ENCODE data around the gene USP17L12.
"Not testable (repeated sequence)": the region's sequence is repeated elsewhere in the genome, so short reads cannot be mapped to it uniquely, and the experiment has no call there.

The USP17L12 gene, protein sequence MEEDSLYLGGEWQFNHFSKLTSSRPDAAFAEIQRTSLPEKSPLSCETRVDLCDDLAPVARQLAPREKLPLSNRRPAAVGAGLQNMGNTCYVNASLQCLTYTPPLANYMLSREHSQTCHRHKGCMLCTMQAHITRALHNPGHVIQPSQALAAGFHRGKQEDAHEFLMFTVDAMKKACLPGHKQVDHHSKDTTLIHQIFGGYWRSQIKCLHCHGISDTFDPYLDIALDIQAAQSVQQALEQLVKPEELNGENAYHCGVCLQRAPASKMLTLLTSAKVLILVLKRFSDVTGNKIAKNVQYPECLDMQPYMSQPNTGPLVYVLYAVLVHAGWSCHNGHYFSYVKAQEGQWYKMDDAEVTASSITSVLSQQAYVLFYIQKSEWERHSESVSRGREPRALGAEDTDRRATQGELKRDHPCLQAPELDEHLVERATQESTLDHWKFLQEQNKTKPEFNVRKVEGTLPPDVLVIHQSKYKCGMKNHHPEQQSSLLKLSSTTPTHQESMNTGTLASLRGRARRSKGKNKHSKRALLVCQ

DNA sequence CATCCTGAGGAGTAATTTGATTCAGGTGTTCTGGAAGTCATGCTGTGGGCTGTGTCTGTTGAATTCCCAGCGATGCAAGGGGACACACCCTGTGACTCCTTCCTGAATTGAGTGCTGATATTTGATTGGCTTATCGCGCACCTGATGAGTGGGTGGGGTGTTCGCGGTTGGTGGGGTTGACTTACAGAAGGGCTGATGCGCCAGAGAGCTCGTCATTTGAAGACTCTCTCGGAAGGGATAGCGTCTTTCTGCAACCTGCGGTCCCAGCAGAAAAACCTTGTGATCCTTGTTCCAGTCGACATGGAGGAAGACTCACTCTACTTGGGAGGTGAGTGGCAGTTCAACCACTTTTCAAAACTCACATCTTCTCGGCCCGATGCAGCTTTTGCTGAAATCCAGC, at the start of gene USP17L12:
TSS of gene USP17L12 (plus strand) at position 301 of the 400 bp plus-strand sequence. CDS start at position 301, 0 bp downstream.
- not testable (repeated sequence) for DNase-seq (ENCODE audit: low spot score)

DNA sequence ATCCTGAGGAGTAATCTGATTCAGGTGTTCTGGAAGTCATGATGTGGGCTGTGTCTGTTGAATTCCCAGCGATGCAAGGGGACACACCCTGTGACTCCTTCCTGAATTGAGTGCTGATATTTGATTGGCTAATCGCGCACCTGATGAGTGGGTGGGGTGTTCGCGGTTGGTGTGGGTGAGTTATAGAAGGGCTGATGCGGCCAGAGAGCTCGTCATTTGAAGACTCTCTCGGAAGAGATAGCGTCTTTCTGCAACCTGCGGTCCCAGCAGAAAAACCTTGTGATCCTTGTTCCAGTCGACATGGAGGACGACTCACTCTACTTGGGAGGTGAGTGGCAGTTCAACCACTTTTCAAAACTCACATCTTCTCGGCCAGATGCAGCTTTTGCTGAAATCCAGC, 9.6 kb upstream of the USP17L12 start, which contains the start of gene USP17L10:
TSS of gene USP17L10 (plus strand) at position 301 of the 400 bp plus-strand sequence. CDS start at position 301, 0 bp downstream.
- not testable (repeated sequence) for DNase-seq (ENCODE audit: low spot score)

DNA sequence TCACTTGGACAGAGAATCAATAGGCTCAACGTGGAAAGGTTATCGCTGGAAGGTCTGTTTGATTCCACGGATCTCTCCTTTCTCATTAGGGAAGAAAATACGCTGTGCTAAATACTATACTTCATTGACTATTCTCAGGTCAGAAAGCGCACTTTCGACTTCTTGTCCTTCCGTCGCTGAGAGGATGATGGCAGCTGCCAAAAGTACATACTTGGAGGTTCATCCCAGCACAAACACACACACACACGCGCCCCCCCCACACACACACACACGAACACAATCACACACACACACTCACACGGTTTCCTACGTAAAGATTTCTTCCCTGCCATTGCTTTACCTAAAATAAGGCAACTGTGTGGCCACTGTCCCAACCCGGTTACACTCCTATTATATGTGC, 5.3 kb upstream of the USP17L12 start:
- DNase-seq (ENCODE audit: low spot score): not testable (repeated sequence)

DNA sequence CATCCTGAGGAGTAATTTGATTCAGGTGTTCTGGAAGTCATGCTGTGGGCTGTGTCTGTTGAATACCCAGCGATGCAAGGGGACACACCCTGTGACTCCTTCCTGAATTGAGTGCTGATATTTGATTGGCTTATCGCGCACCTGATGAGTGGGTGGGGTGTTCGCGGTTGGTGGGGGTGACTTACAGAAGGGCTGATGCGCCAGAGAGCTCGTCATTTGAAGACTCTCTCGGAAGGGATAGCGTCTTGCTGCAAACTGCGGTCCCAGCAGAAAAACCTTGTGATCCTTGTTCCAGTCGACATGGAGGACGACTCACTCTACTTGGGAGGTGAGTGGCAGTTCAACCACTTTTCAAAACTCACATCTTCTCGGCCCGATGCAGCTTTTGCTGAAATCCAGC, 4.8 kb upstream of the USP17L12 start, which contains the start of gene USP17L11:
TSS of gene USP17L11 (plus strand) at position 301 of the 400 bp plus-strand sequence. CDS start at position 301, 0 bp downstream.
- DNase-seq (ENCODE audit: low spot score): not testable (repeated sequence)

DNA sequence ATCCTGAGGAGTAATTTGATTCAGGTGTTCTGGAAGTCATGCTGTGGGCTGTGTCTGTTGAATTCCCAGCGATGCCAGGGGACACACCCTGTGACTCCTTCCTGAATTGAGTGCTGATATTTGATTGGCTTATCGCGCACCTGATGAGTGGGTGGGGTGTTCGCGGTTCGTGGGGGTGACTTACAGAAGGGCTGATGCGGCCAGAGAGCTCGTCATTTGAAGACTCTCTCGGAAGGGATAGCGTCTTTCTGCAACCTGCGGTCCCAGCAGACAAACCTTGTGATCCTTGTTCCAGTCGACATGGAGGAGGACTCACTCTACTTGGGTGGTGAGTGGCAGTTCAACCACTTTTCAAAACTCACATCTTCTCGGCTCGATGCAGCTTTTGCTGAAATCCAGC, 4.6 kb downstream of the USP17L12 start, which contains the start of gene USP17L13:
TSS of gene USP17L13 (plus strand) at position 301 of the 400 bp plus-strand sequence. CDS start at position 301, 0 bp downstream.
- DNase-seq (ENCODE audit: low spot score): not testable (repeated sequence)

DNA sequence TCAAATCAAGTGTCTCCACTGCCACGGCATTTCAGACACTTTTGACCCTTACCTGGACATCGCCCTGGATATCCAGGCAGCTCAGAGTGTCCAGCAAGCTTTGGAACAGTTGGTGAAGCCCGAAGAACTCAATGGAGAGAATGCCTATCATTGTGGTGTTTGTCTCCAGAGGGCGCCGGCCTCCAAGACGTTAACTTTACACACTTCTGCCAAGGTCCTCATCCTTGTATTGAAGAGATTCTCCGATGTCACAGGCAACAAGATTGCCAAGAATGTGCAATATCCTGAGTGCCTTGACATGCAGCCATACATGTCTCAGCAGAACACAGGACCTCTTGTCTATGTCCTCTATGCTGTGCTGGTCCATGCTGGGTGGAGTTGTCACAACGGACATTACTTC, 10.3 kb downstream of the USP17L12 start:
- DNase-seq (ENCODE audit: low spot score): not testable (repeated sequence)

DNA sequence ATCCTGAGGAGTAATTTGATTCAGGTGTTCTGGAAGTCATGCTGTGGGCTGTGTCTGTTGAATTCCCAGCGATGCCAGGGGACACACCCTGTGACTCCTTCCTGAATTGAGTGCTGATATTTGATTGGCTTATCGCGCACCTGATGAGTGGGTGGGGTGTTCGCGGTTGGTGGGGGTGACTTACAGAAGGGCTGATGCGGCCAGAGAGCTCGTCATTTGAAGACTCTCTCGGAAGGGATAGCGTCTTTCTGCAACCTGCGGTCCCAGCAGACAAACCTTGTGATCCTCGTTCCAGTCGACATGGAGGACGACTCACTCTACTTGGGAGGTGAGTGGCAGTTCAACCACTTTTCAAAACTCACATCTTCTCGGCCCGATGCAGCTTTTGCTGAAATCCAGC, 14.1 kb downstream of the USP17L12 start, which contains the start of gene USP17L15:
TSS of gene USP17L15 (plus strand) at position 301 of the 400 bp plus-strand sequence. CDS start at position 301, 0 bp downstream.
- not testable (repeated sequence) for DNase-seq (ENCODE audit: low spot score)

DNA sequence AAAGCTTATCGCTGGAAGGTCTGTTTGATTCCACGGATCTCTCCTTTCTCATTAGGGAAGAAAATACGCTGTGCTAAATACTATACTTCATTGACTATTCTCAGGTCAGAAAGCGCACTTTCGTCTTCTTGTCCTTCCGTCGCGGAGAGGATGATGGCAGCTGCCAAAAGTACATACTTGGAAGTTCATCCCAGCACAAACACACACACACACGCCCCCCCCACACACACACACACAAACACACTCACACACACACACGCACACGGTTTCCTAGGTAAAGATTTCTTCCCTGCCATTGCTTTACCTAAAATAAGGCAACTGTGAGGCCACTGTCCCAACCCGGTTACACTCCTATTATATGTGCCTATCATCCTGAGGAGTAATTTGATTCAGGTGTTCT, 18.5 kb downstream of the USP17L12 start:
- not testable (repeated sequence) for DNase-seq (ENCODE audit: low spot score)

DNA sequence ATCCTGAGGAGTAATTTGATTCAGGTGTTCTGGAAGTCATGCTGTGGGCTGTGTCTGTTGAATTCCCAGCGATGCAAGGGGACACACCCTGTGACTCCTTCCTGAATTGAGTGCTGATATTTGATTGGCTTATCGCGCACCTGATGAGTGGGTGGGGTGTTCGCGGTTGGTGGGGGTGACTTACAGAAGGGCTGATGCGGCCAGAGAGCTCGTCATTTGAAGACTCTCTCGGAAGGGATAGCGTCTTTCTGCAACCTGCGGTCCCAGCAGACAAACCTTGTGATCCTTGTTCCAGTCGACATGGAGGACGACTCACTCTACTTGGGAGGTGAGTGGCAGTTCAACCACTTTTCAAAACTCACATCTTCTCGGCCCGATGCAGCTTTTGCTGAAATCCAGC, 23.6 kb downstream of the USP17L12 start, which contains the start of gene USP17L17:
TSS of gene USP17L17 (plus strand) at position 301 of the 400 bp plus-strand sequence. CDS start at position 301, 0 bp downstream.
- DNase-seq (ENCODE audit: low spot score): not testable (repeated sequence)

DNA sequence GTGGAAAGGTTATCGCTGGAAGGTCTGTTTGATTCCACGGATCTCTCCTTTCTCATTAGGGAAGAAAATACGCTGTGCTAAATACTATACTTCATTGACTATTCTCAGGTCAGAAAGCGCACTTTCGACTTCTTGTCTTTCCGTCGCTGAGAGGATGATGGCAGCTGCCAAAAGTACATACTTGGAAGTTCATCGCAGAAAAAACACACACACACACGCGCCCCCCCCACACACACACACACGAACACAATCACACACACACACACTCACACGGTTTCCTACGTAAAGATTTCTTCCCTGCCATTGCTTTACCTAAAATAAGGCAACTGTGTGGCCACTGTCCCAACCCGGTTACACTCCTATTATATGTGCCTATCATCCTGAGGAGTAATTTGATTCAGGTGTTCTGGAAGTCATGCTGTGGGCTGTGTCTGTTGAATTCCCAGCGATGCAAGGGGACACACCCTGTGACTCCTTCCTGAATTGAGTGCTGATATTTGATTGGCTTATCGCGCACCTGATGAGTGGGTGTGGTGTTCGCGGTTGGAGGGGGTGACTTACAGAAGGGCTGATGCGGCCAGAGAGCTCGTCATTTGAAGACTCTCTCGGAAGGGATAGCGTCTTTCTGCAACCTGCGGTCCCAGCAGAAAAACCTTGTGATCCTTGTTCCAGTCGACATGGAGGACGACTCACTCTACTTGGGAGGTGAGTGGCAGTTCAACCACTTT, 28.2 kb downstream of the USP17L12 start, which contains the start of gene USP17L18:
TSS of gene USP17L18 (plus strand) at position 678 of the 728 bp plus-strand sequence. CDS start at position 678, 0 bp downstream.
- DNase-seq (ENCODE audit: low spot score): not testable (repeated sequence)

DNA sequence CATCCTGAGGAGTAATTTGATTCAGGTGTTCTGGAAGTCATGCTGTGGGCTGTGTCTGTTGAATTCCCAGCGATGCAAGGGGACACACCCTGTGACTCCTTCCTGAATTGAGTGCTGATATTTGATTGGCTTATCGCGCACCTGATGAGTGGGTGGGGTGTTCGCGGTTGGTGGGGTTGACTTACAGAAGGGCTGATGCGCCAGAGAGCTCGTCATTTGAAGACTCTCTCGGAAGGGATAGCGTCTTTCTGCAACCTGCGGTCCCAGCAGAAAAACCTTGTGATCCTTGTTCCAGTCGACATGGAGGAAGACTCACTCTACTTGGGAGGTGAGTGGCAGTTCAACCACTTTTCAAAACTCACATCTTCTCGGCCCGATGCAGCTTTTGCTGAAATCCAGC, 33.1 kb downstream of the USP17L12 start, which contains the start of gene USP17L19:
TSS of gene USP17L19 (plus strand) at position 301 of the 400 bp plus-strand sequence. CDS start at position 301, 0 bp downstream.
- DNase-seq (ENCODE audit: low spot score): not testable (repeated sequence)

DNA sequence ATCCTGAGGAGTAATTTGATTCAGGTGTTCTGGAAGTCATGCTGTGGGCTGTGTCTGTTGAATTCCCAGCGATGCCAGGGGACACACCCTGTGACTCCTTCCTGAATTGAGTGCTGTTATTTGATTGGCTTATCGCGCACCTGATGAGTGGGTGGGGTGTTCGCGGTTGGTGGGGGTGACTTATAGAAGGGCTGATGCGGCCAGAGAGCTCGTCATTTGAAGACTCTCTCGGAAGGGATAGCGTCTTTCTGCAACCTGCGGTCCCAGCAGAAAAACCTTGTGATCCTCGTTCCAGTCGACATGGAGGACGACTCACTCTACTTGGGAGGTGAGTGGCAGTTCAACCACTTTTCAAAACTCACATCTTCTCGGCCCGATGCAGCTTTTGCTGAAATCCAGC, 37.9 kb downstream of the USP17L12 start, which contains the start of gene USP17L20:
TSS of gene USP17L20 (plus strand) at position 301 of the 400 bp plus-strand sequence. CDS start at position 301, 0 bp downstream.
- DNase-seq (ENCODE audit: low spot score): not testable (repeated sequence)

DNA sequence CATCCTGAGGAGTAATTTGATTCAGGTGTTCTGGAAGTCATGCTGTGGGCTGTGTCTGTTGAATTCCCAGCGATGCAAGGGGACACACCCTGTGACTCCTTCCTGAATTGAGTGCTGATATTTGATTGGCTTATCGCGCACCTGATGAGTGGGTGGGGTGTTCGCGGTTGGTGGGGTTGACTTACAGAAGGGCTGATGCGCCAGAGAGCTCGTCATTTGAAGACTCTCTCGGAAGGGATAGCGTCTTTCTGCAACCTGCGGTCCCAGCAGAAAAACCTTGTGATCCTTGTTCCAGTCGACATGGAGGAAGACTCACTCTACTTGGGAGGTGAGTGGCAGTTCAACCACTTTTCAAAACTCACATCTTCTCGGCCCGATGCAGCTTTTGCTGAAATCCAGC, 42.6 kb downstream of the USP17L12 start, which contains the start of gene USP17L21:
TSS of gene USP17L21 (plus strand) at position 301 of the 400 bp plus-strand sequence. CDS start at position 301, 0 bp downstream.
- not testable (repeated sequence) for DNase-seq (ENCODE audit: low spot score)

DNA sequence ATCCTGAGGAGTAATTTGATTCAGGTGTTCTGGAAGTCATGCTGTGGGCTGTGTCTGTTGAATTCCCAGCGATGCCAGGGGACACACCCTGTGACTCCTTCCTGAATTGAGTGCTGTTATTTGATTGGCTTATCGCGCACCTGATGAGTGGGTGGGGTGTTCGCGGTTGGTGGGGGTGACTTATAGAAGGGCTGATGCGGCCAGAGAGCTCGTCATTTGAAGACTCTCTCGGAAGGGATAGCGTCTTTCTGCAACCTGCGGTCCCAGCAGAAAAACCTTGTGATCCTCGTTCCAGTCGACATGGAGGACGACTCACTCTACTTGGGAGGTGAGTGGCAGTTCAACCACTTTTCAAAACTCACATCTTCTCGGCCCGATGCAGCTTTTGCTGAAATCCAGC, 47.4 kb downstream of the USP17L12 start, which contains the start of gene USP17L22:
TSS of gene USP17L22 (plus strand) at position 301 of the 400 bp plus-strand sequence. CDS start at position 301, 0 bp downstream.
- DNase-seq (ENCODE audit: low spot score): not testable (repeated sequence)
